ENCODE results near the gene EPHA7.

Gene EPHA7

DNA sequence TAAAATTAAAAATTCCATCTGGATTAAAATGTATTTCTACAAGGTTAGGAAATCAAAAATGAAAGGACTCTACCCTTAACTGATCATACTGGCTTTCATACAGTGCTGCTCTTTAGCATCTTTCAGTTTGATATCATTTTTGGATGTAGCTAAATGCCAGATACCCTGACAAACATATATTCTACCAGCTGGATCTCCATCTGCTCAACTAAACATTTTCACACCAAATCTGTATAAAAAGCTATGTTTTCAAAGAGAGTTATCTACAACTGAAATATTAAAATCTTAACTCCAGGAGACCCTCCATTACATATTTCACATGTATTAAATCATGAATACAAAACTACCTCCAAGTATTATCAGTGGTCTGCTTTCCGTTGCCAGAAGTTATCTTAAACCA, 95.7 kb downstream of the EPHA7 start:
- no peak for DNase-seq

DNA sequence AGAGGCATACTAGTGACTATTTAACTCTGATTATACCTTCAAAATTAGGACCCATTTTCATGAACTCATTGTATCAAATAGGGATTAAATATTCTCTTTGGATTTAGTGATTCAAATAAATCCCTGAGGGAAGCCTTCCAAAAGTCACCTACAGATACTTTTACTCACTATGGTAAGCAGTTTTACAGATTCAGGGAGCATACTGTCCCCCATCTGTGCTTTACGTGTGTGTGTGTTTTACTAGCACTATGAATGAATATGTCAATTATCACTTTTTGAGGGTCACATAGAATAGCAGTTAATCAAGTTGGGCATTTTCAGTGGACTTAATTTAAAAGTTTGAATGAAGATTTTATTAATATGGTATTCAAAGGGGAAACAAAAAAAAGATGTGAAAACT, 96.7 kb downstream of the EPHA7 start:
- DNase-seq: no peak

GRCh38 chr6:93319304-93319703, 100.1 kb downstream of the EPHA7 start:
- DNase-seq: no peak

DNA sequence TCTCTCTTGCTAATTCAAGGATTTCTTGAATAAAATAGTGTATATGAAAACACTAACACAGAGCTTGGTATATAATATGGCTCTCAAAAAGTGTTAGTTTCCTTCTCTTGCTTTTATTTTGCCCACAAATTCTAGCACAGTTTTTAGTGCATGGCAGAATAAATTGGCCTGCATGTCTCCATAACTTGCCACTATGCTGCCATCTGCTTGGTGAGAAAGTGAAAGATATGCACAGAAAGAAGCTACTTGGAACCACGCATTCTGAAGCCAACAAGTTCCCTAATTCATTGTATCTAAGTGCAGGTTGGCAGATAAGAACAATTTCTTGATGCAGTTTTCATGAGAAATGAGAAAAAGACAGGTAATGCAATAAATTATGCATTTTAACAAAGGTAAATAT, 101.2 kb downstream of the EPHA7 start:
- no peak for DNase-seq

DNA sequence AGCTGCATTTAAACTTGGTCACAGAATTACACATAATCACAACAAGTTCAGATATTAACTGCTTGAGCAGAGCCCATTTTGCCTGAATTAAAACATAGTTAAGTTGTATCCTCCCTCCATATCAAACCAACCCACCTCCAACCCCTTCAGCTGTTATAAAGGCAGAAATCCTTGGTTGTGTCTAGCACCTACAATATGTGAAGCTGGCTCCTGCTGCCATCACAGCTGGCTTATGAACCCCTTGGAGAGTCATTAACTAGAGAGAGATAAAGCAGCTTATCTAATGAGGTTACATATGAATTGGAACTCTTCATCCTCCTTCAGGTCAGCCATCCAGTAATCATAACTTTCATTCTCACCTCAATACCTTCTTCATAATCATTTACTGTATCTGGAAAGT, 101.8 kb downstream of the EPHA7 start:
- no peak for DNase-seq

DNA sequence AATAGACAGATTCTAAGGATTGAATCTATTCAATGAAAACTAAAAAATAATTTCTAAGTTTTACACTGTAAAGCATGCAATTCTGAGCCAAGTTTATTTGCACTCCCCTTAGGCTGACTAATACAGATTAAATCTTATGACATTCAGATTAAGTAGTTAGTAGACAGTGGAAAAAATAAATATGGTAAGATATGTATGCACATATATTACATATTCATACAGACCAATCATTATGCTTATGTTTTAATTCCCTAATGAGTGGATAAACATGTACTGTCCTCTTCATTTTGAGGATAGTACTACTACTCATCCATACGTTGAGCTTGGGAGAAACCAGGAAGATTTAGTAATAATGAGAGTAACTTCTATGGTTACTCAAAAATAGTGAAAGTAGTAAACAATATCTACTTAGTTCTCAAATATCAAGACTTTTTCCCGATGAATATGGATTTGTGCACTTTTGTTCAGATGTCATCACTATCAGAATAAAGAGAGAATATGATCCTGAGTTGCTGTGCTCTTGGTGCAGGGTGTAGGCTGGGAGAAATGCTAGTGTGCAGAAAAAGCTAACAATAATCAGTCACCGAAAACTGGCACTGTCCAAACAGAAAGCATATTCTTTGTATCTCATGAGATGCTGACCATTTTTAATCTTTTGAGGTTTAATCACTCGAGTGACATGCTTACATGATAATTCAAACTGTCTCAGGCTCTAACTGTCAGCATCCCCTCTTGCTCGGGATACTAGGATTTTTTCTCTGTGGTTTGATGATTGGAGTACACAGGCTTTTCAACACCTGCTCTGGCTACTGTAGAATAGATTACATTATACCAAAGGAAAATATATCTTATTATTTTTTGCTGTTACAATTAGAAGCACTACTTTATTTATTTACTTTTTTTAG, 111.6 kb downstream of the EPHA7 start:
- no peak for DNase-seq

- DNase-seq: no peak
Measured at GRCh38 chr6:93305088-93305487, 114.3 kb downstream of the EPHA7 start.

DNA sequence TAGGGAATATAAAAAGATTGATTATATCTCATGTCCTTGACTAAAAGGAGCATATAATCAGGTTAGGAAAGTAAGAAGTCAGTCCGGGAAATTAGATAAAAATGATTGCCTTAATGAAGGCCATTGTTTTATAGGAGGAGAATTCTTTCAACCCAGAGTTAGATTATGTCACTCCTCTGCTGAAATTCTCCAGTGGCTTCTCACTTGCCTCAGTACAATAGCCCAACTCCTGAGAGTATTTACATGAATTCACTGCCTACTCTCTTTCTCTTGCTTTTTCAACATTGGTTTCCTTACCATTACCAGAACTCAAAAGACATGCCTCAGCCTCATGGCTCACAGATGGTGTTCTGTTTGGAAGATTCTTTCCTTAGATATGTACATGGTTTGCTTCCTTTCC, 114.9 kb downstream of the EPHA7 start:
- no peak for DNase-seq

- no peak for DNase-seq
Measured at GRCh38 chr6:93300661-93301060, 118.7 kb downstream of the EPHA7 start.

DNA sequence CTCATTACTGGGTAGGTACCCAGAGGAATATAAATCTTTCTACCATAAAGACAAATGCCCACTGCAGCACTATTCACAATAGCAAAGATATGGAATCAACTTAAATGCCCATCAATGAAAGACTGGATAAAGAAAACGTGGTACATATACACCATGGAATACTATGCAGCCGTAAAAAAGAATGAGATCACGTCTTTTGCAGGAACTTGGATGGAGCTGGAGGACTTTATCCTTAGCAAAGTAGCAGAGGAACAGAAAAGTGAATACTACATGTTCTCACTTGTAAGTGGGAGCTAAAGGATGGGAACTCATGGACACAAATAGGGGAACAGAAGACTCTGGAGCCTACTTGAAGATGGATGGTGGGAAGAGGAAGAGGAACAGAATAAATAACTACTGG, 119.7 kb downstream of the EPHA7 start:
- DNase-seq: no peak

DNA sequence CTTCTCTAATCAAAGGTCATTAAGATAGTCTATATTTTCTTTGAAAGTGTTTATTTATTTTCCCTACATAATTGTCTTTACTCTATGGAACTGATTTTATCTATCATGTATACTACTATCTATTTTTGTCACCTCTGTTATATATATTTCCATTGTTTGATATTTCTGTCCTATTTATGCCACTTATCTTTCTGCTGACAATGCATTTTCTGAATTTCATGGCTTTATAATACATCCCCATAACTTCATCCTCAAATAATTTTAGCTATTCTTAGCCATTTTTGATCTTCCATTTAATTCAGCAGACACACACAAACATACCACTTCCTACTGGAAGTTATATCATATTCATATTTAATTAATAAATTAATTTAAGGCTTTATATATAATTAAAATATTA, 123.7 kb downstream of the EPHA7 start:
- no peak for DNase-seq

GRCh38 chr6:93294879-93295278, 124.5 kb downstream of the EPHA7 start:
- DNase-seq: no peak

DNA sequence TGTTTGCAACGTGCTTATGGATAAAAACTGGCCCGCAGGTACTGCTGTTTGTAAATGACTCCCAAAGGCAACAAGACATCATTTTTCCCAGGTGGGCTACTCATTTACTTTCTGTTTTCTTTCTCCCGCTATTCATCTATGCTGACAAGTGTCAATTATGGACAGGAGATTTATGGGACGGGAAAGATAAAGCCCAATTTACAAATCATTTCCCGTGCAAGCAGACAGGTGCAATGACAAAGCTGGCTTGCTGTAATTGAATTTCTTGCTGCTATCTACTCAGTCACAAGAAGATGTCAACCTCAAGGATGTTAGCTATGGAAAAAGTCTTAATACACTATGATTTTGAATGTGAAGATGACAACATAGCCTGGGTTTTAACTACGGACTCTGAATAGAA, 125.5 kb downstream of the EPHA7 start:
- DNase-seq: no peak

- no peak for DNase-seq
Measured at GRCh38 chr6:93293460-93293859, 125.9 kb downstream of the EPHA7 start.

GRCh38 chr6:93282521-93283031, 136.8 kb downstream of the EPHA7 start:
- DNase-seq: no peak

- no peak for DNase-seq
Measured at GRCh38 chr6:93278241-93278640, 141.1 kb downstream of the EPHA7 start.

DNA sequence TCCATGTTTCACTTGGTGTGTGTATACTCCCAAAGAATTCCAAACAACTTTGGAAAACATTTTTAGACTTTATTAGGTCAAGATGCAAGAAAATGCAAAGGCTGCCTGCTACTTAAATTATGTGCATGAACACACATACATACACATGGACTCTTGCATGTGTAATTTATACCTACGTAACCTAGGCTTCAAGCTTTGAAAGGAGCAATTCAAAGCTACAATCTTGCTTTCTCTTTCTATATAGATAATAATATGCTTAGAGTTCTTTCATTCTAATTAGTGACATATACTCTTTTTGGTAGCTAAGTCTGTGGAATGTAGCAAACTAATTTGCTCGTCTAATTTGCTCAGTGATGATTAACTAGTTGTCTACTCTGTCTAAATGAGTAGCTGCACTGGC, 146.5 kb downstream of the EPHA7 start:
- DNase-seq: no peak

GRCh38 chr6:93272211-93272610, 147.1 kb downstream of the EPHA7 start:
- no peak for DNase-seq

DNA sequence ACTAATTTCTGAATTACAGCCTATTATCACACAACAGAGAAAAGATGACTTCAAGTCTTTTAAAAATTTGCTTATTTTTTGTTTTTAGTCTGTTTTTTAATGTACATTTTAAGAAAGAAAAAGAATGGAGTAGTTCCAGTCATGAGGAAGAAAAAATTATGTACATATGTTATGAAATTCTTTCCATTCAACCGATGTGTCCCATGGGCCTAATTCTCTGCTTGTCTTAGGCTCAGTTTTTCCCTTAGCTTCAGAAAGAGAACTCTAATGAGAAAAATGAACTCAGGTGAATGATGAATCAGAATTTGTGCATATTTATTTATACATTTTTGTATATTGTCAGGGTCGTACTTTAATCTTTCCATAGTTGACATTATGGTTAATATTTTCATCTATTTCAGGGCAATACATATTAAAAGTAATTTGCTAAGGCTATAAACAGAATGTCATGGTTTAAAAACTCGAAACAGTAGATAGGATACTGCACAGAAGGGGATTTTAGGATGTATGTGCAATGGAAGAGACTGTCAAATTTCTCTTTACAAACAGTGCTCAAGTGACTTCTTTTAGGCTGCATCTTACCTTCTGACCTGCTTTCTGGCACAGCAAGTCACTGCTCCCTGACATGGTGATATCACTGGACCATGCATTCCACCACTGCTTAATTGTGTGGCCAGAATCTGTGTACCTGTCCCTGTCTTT, 153.1 kb downstream of the EPHA7 start:
- no peak for DNase-seq

DNA sequence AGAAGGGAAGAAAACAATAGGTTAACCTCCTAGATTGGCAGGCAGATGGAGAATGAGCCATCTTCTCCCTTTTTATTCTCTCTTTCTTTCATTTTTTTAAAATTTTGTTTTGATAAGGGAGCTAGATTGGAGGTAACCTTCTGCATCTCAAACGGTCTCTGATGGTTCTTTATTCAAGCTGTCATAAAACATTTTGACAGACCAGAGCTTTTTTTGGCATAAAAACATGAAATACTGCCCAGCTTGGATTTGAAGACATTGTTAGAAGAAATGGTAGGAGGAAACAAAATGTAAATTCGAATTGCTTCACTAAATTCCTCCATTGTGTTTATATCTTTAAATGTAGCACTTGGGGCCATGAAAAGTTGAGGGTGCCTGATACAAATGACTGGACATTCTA, 158.5 kb downstream of the EPHA7 start:
- no peak for DNase-seq

GRCh38 chr6:93259332-93259731, 160.0 kb downstream of the EPHA7 start:
- no peak for DNase-seq

- no peak for DNase-seq
Measured at GRCh38 chr6:93252930-93253329, 166.4 kb downstream of the EPHA7 start.

DNA sequence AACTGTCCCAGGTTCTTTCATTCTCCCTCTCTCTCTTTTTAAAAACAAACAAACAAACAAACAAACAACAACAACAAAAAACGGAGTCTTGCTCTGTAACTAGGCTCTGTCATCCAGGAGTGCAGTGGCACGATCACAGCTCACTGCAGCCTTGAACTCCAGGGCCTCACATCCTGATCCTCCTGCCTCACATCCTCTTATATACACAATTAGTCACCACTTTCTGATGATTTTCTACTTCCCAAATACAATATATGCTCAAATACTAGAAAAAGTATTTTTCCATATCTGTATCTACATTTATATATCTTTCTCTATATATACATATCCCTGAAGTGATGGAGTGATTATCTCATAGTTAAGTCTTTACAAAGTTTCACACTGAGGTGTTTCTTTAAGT, 170.7 kb downstream of the EPHA7 start:
- DNase-seq: no peak

DNA sequence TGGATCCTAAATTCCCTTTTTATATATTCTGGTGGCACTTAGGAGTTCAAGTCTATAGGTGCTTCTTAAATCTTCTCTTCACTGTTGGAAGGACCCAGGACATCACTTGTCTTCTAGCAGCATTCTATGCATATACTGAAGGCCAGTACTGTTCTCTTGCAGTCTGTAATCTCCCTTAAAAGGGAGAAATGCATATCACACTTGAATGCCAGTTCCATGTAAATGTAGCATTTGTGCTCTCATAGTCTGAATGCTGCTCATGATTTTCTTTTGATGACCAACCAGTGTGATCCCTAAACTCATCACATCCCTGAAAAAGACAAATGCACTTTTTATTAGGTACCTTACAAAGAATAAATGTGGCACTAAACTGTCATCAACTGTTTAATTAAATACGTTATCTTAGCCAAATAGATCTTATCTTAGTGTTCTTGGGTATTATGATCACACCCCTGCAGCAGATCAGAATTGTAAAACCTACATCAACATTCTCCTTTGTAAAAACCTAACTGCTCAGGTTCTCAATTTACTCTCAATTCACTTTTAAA, 176.1 kb downstream of the EPHA7 start:
- no peak for DNase-seq

Data from fibroblast of skin of scalp (primary cell).